ENCODE measurements around the gene MYZAP.
"Not testable (repeated sequence)": the region's sequence is repeated elsewhere in the genome, so short reads cannot be mapped to it uniquely, and the experiment has no call there.

The MYZAP gene

GRCh38 chr15:57605491-57605890 lies 13.8 kb downstream of the MYZAP start:
- no peak overlapping the region for H3K4me3 ChIP-seq (ENCODE audit: low read depth, low read length)
- no peaks in the 10 kb centered on the region for H3K36me3 ChIP-seq (ENCODE audit: control insufficient read depth, insufficient read depth, low read length)
- H3K27ac ChIP-seq (ENCODE audit: low read depth, low read length): no peak overlapping the region
- no peaks in the 10 kb centered on the region for H3K9me3 ChIP-seq (ENCODE audit: control insufficient read depth, insufficient read depth, low read depth, low read length)
- H3K4me1 ChIP-seq (ENCODE audit: control insufficient read depth, insufficient read depth, low read length): peaks cover 8% of the 10 kb centered on the region
- no peak overlapping the region for H3K9ac ChIP-seq (ENCODE audit: low read length)
- H3K27me3 ChIP-seq (ENCODE audit: control insufficient read depth, insufficient read depth, low read length): no peaks in the 10 kb centered on the region

GRCh38 chr15:57606048-57606447 lies 14.3 kb downstream of the MYZAP start:
- H3K4me1 ChIP-seq (ENCODE audit: control insufficient read depth, insufficient read depth, low read length): peaks cover 10% of the 10 kb centered on the region

GRCh38 chr15:57606816-57607215 lies 15.1 kb downstream of the MYZAP start:
- no peaks in the 10 kb centered on the region for H3K9me3 ChIP-seq (ENCODE audit: control insufficient read depth, insufficient read depth, low read depth, low read length)
- H3K4me3 ChIP-seq (ENCODE audit: low read depth, low read length): no peak overlapping the region
- no peak overlapping the region for H3K27ac ChIP-seq (ENCODE audit: low read depth, low read length)
- no peaks in the 10 kb centered on the region for H3K27me3 ChIP-seq (ENCODE audit: control insufficient read depth, insufficient read depth, low read length)
- no peaks in the 10 kb centered on the region for H3K36me3 ChIP-seq (ENCODE audit: control insufficient read depth, insufficient read depth, low read length)
- peaks cover 10% of the 10 kb centered on the region for H3K4me1 ChIP-seq (ENCODE audit: control insufficient read depth, insufficient read depth, low read length)
- no peak overlapping the region for H3K9ac ChIP-seq (ENCODE audit: low read length)

More at GRCh38 chr15:57606048-57606447, 14.3 kb downstream of the MYZAP start:
- no peaks in the 10 kb centered on the region for H3K9me3 ChIP-seq (ENCODE audit: control insufficient read depth, insufficient read depth, low read depth, low read length)
- no peaks in the 10 kb centered on the region for H3K27me3 ChIP-seq (ENCODE audit: control insufficient read depth, insufficient read depth, low read length)
- H3K4me3 ChIP-seq (ENCODE audit: low read depth, low read length): no peak overlapping the region
- no peak overlapping the region for H3K9ac ChIP-seq (ENCODE audit: low read length)
- no peaks in the 10 kb centered on the region for H3K36me3 ChIP-seq (ENCODE audit: control insufficient read depth, insufficient read depth, low read length)
- no peak overlapping the region for H3K27ac ChIP-seq (ENCODE audit: low read depth, low read length)

- H3K4me1 ChIP-seq (ENCODE audit: control insufficient read depth, insufficient read depth, low read length): peaks cover 10% of the 10 kb centered on the region
- no peak overlapping the region for H3K27ac ChIP-seq (ENCODE audit: low read depth, low read length)
- no peaks in the 10 kb centered on the region for H3K36me3 ChIP-seq (ENCODE audit: control insufficient read depth, insufficient read depth, low read length)
- H3K4me3 ChIP-seq (ENCODE audit: low read depth, low read length): no peak overlapping the region
- no peaks in the 10 kb centered on the region for H3K27me3 ChIP-seq (ENCODE audit: control insufficient read depth, insufficient read depth, low read length)
- H3K9ac ChIP-seq (ENCODE audit: low read length): no peak overlapping the region
- no peaks in the 10 kb centered on the region for H3K9me3 ChIP-seq (ENCODE audit: control insufficient read depth, insufficient read depth, low read depth, low read length)
These were observed 15.9 kb downstream of the MYZAP start for GRCh38 chr15:57607570-57608000.

GRCh38 chr15:57609805-57610529 lies 18.3 kb downstream of the MYZAP start:
- no peaks in the 10 kb centered on the region for H3K36me3 ChIP-seq (ENCODE audit: control insufficient read depth, insufficient read depth, low read length)
- no peak overlapping the region for H3K9ac ChIP-seq (ENCODE audit: low read length)
- no peaks in the 10 kb centered on the region for H3K27me3 ChIP-seq (ENCODE audit: control insufficient read depth, insufficient read depth, low read length)
- no peaks in the 10 kb centered on the region for H3K9me3 ChIP-seq (ENCODE audit: control insufficient read depth, insufficient read depth, low read depth, low read length)
- peaks cover 10% of the 10 kb centered on the region for H3K4me1 ChIP-seq (ENCODE audit: control insufficient read depth, insufficient read depth, low read length)
- H3K4me3 ChIP-seq (ENCODE audit: low read depth, low read length): no peak overlapping the region
- no peak overlapping the region for H3K27ac ChIP-seq (ENCODE audit: low read depth, low read length)

GRCh38 chr15:57611123-57611522 lies 19.4 kb downstream of the MYZAP start:
- no peaks in the 10 kb centered on the region for H3K9me3 ChIP-seq (ENCODE audit: control insufficient read depth, insufficient read depth, low read depth, low read length)
- no peak overlapping the region for H3K27ac ChIP-seq (ENCODE audit: low read depth, low read length)
- peaks cover 15% of the 10 kb centered on the region for H3K4me1 ChIP-seq (ENCODE audit: control insufficient read depth, insufficient read depth, low read length)
- no peaks in the 10 kb centered on the region for H3K27me3 ChIP-seq (ENCODE audit: control insufficient read depth, insufficient read depth, low read length)
- no peaks in the 10 kb centered on the region for H3K36me3 ChIP-seq (ENCODE audit: control insufficient read depth, insufficient read depth, low read length)
- no peak overlapping the region for H3K4me3 ChIP-seq (ENCODE audit: low read depth, low read length)
- no peak overlapping the region for H3K9ac ChIP-seq (ENCODE audit: low read length)

GRCh38 chr15:57611938-57612337 lies 20.2 kb downstream of the MYZAP start:
- Histone ChIP-seq H3K27me3 (ENCODE audit: control insufficient read depth, insufficient read depth, low read length) (no peaks in the 10 kb centered on the region), H3K4me1 (ENCODE audit: control insufficient read depth, insufficient read depth, low read length) (peaks cover 15% of the 10 kb centered on the region)

GRCh38 chr15:57614241-57614640 lies 22.5 kb downstream of the MYZAP start:
- Histone ChIP-seq H3K9ac (ENCODE audit: low read length) (no peak overlapping the region), H3K4me3 (ENCODE audit: low read depth, low read length) (no peak overlapping the region), H3K4me1 (ENCODE audit: control insufficient read depth, insufficient read depth, low read length) (peaks cover 15% of the 10 kb centered on the region), H3K36me3 (ENCODE audit: control insufficient read depth, insufficient read depth, low read length) (no peaks in the 10 kb centered on the region), H3K27me3 (ENCODE audit: control insufficient read depth, insufficient read depth, low read length) (no peaks in the 10 kb centered on the region), H3K27ac (ENCODE audit: low read depth, low read length) (no peak overlapping the region), H3K9me3 (ENCODE audit: control insufficient read depth, insufficient read depth, low read depth, low read length) (no peaks in the 10 kb centered on the region)

More at GRCh38 chr15:57611938-57612337, 20.2 kb downstream of the MYZAP start:
- no peaks in the 10 kb centered on the region for H3K36me3 ChIP-seq (ENCODE audit: control insufficient read depth, insufficient read depth, low read length)
- no peak overlapping the region for H3K4me3 ChIP-seq (ENCODE audit: low read depth, low read length)
- no peak overlapping the region for H3K9ac ChIP-seq (ENCODE audit: low read length)
- no peak overlapping the region for H3K27ac ChIP-seq (ENCODE audit: low read depth, low read length)
- H3K9me3 ChIP-seq (ENCODE audit: control insufficient read depth, insufficient read depth, low read depth, low read length): no peaks in the 10 kb centered on the region

- not testable (repeated sequence) for H3K4me1 ChIP-seq (ENCODE audit: control insufficient read depth, insufficient read depth, low read length); H3K9ac ChIP-seq (ENCODE audit: low read length); H3K9me3 ChIP-seq (ENCODE audit: control insufficient read depth, insufficient read depth, low read depth, low read length); H3K4me3 ChIP-seq (ENCODE audit: low read depth, low read length); H3K27ac ChIP-seq (ENCODE audit: low read depth, low read length); H3K27me3 ChIP-seq (ENCODE audit: control insufficient read depth, insufficient read depth, low read length); H3K36me3 ChIP-seq (ENCODE audit: control insufficient read depth, insufficient read depth, low read length)
These were observed 24.3 kb downstream of the MYZAP start for GRCh38 chr15:57615951-57616496.

GRCh38 chr15:57618325-57618724 lies 26.6 kb downstream of the MYZAP start:
- no peak overlapping the region for H3K9ac ChIP-seq (ENCODE audit: low read length)
- peaks cover 5% of the 10 kb centered on the region; the same call in 1 of the 2 replicates for H3K4me1 ChIP-seq (ENCODE audit: control insufficient read depth, insufficient read depth, low read length)
- H3K4me3 ChIP-seq (ENCODE audit: low read depth, low read length): no peak overlapping the region
- no peaks in the 10 kb centered on the region for H3K9me3 ChIP-seq (ENCODE audit: control insufficient read depth, insufficient read depth, low read depth, low read length)
- no peaks in the 10 kb centered on the region for H3K27me3 ChIP-seq (ENCODE audit: control insufficient read depth, insufficient read depth, low read length)
- no peaks in the 10 kb centered on the region for H3K36me3 ChIP-seq (ENCODE audit: control insufficient read depth, insufficient read depth, low read length)
- no peak overlapping the region for H3K27ac ChIP-seq (ENCODE audit: low read depth, low read length)

- Histone ChIP-seq H3K27me3 (ENCODE audit: control insufficient read depth, insufficient read depth, low read length) (no peaks in the 10 kb centered on the region), H3K9ac (ENCODE audit: low read length) (no peak overlapping the region), H3K4me1 (ENCODE audit: control insufficient read depth, insufficient read depth, low read length) (peaks cover 5% of the 10 kb centered on the region; the same call in 1 of the 2 replicates), H3K36me3 (ENCODE audit: control insufficient read depth, insufficient read depth, low read length) (no peaks in the 10 kb centered on the region), H3K4me3 (ENCODE audit: low read depth, low read length) (no peak overlapping the region), H3K9me3 (ENCODE audit: control insufficient read depth, insufficient read depth, low read depth, low read length) (no peaks in the 10 kb centered on the region), H3K27ac (ENCODE audit: low read depth, low read length) (no peak overlapping the region)
These were observed 28.0 kb downstream of the MYZAP start for GRCh38 chr15:57619746-57620145.
